Dermis blood vessel endothelial cell (primary cell): ENCODE measurements around the gene MAP3K14. TPM values are rescaled to one million over a fixed set of nuclear protein-coding genes. Genes with fewer than 3 reads are reported as not detected.

Experiments
- DNase-seq: peaks from one replicate; pipeline ENCODE4 v3.0.0; 2010
- total RNA-seq: library from RNA; depleted of rRNA; stranded (reverse); fragments of >200 nt; gene quantifications from 2 replicates; pipeline ENCODE4 v1.2.3, GENCODE V29; 2014

Gene MAP3K14
- total RNA-seq, 1 donor from 2014 or later: 3.2 TPM

DNA sequence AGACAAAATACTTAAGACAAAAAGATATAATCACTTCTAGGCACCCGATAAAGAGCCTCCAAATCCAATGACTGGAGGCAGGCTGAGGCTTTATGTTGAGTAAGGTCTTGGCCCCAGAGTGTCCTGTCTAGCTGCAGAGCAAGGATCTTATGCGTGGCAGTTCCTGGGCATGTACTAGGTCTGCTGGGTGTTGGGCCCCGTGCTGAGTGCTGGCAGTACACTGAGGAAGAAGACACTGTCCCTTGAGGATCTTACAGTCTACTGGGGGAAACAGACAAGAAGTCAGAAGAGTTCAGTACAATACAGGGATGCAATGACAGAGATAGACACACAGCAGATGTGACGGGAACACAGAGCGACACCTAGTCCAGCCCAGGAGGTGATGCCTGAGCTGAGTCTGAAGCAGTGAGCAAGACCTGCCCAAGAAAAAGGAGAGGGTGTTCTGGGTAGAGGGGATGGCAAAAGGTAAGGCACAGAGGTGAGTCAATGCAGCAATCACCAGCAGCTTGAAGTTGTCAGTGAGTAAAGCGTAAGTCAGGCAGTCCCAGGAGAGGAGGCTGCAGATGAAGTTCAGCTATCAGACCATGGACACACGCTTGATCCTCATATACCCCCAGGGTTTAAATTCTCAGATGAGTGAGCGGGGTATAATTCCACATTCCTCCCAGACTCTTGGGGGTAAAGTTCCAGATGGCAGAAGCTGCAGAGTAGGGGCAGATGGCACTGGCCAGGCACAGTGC is 18.1 kb downstream of the MAP3K14 start:
- no peak for DNase-seq

DNA sequence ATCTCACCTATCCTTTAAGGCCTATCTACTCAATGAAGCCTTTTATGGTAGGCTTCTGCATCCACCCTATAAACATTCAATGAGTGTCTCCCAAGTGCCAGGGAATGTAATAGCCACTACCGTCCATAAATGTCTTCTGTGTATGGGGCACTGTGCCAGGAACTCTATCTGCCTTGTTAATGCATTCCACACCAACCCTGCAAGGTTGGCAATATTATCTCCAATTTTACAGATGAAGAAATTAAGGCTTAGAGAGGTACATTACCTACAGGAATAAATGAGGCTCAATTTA is 20.0 kb downstream of the MAP3K14 start:
- no peak for DNase-seq

DNA sequence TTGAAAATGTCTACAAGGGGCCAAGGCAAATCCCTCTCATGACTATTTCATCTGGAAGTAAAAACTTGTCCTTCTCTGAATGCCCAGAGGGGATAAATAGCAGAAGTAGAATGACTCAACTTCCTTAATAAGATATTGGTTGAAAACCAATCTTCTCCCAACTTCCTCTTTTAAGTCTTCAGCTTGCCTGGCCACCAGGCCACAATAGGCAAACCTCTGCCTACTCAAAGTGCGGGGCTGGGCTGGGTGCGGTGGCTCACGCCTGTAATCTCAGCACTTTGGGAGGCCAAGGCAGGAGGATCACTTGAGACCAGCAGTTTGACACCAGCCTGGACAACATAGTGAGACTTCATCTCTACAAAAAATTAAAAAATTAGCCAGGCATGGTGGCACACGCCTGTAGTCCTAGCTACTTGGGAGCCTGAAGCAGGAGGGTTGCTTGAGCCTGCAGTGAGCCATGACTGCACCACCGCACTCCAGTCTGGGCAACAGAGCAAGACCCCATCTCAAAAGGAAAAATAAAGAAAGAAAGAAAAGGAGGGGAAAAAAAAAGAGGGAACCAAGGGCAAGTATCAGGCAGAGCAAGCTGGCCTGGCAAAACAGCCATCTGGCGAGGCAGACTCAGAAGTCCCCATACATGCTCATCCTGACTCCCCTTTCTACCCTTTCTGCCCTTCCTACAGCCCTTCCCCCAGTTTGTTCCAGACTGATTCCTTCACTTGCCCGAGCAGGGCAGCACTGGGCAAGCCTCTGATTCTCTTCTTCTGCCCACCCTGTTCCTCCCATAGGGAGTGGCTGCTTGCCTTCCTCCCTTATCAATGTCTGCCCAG is 20.6 kb downstream of the MAP3K14 start:
- peak; percentile 48 for DNase-seq

DNA sequence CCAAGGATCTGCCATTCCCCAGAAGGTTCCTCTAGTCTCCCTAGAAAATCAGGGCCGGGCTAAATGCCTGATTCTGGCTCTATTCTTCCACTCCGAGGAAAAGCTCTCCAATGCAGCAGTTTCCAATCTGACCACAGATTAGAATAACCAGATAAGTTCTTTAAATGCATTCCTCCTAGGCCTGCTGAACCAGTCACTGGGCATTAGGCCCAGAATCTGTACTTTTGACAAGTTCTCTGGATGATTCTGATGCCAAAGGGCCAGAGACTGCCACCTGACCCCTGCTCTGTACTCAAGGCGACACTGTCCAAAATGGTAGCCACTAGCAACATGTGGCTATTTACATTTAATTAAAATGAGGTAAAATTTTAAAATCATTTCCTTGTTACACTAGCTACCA is 22.3 kb downstream of the MAP3K14 start:
- peak; percentile 47 for DNase-seq

DNA sequence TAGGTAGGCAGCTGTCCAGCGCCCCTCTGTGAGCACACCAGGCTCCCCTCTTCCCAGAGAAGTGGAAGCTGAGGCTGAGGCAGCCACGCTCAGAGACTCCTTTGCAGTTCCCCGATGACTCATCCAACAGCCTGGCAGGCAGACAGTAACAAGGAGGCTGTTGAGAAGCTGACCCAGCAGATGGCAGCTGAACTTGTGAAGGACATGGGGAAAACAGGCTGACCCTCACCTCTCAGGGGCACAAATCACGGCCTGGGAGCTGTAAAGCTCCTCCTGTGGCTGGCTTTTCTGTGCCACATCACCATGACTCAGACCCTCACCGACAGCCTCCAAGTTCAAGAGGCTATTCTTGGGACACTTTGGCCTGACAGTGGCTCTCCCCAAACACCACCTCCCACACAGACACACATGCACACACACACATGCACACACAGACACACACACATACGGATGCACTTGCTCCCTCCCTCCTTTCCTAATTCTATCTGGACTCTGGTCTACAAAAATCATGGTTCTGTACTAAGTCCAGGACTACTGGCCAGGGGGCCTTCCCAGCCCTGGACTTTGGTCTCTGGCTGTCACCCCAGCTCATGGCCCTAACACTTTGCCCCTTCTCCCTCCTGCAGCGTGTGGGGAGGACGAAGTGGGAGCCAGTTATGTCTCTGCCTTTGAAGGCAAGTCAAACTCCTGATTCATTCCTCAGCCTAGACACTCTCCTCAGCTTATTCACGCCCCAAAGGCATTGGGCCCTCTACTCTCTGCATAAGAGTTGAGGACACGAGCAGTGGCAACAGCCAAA is 23.2 kb downstream of the MAP3K14 start:
- DNase-seq: peak; percentile 94

DNA sequence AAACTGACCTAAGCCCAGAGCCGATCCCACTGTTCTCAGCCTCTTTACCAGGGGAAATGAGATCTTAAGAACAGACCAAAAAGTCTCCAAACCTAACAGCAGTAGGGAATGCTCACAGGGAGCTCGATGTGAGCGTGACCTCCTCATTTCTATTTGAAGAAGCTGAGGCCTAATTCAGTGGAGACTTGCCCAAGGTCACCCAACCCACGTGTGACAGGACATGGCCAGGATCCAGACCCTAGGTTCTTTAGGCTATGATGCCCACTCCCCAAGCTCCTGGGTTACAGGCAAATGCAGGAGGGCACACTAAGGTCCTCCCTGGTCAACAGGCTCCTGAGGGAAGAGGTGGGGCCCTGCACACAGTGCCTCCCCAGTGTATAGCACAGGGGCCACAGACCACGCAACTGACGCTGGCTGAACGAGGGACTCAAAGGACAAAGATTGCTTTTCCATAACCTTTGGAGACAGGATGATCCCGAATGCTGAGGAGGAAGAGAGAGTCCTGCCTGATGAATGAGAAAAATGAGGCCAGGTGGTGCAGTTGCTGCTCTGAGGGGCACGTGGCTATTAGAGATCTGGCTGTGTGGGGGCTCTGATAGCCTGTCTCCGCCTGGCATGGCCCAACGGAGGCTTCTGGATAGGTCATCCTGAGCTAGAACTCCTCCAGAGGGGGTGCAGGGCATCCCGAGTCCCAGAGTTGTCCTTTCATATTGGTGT is 24.0 kb downstream of the MAP3K14 start:
- DNase-seq: no peak

DNA sequence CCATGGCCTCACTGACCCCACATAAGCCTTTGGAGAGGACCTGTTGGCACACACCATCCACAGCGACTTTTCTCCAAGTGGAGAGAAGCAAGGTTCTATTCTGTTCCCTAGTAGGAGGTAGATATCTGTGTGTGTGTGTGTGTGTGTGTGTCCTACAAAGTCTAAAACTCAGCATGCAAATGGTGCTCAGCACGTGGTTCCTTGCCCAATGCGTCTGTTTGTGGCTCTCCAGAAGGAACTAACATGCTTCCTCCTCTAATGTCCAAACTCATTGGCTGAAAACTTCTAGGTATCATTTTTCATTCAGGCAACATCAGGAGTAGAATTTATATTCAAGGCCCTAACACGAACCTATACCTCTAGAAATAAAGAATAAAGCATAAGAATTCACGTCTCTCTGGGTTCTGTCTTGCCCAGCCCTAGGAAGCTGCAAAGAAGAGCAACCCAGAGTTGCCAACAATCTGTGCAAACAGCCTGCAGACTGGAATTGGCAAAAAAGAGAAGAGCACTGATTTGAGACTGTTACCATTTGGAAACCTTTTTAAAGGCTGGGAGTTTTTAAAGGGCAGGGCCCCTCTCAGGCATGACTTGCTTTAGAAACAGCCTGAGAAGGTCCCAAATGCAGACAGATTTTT is 25.5 kb downstream of the MAP3K14 start:
- DNase-seq: no peak

DNA sequence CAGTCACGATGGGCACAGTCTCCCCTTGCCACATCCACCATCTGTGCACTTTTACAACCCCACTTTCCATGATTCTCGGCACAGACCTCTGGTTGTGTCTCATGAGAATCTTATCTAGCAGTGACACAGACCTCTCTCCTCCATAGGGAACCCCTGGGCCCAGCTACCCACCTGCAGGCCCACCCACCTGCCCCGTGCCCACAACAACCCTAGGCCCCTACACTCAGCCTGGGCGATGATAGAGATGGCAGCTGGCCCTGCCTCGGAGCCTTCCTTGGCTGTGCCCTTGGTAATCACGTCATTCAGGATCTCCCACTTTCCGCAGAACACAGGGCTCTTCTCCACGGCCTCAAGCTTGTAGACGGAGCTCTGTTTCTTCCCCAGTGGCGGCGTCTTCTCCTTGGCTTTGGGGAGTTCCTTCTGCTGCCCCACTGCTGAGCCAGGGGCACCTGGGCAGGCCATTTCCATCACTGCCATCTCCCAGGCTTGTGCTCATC is 26.5 kb downstream of the MAP3K14 start:
- no peak for DNase-seq

DNA sequence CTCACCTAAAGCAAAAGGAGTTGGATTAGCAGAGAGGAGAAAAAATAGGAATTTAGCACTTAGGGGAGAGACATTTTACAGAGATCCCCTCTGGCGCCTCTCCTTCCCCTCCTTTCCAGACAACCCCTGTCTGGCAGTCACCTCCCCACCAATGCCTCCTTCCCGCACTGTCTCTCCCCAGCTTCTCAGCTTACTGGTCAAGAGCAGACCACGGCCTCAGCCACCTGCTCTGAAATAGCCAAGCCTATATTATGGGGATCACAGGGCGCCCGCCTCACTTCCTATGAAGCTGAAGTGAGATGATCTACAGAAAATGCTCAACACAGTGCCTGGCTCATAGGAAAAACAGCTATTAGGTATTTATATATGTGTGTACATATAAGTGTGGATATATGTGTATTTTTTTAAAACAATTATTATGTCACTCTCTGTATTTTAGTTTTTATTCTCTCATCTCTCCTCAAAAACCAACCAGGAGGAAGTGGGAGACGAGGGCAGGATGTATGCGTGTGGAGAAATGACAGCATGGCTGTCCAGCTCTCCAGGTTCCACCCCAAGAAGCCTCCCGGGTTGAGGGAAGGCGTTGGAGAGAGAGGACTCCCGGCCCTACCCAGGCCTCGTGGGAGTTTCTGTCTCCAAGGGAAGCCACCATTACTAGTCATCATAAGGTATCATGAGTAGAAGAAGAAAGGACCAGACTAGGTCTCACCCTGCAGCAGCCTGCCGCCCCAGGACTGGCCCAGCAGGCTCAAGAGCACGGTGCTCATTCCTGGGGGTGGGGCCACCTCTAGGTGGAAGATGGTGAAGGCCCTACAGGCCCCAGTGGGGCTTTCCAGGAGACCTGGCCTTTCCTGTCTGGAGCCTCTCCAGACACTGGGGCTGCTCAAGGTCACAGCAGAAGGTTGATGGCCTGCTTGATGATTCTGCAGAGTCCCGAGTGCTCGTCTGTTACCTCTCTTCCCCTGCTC is 27.2 kb downstream of the MAP3K14 start:
- DNase-seq: no peak

DNA sequence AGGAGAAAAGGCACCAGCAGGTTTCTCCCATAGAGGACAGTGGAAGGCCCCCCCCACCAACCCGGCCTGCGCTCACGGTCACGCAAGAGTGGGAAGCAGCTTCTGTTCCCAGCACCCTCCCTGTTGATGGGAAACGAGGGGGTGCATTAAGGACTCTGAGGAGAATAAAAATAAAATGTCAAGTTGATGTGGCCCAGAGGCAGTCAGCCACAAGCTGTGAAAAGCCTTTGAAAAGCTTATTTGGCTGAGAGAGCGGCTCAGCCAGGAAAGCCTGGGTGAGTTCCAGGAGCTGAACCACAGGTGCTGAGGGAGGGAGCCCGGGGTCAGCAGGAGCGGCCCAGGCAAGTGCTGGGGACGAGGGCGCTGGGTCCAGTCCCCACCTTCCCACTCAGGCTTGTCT is 28.0 kb downstream of the MAP3K14 start:
- no peak for DNase-seq

DNA sequence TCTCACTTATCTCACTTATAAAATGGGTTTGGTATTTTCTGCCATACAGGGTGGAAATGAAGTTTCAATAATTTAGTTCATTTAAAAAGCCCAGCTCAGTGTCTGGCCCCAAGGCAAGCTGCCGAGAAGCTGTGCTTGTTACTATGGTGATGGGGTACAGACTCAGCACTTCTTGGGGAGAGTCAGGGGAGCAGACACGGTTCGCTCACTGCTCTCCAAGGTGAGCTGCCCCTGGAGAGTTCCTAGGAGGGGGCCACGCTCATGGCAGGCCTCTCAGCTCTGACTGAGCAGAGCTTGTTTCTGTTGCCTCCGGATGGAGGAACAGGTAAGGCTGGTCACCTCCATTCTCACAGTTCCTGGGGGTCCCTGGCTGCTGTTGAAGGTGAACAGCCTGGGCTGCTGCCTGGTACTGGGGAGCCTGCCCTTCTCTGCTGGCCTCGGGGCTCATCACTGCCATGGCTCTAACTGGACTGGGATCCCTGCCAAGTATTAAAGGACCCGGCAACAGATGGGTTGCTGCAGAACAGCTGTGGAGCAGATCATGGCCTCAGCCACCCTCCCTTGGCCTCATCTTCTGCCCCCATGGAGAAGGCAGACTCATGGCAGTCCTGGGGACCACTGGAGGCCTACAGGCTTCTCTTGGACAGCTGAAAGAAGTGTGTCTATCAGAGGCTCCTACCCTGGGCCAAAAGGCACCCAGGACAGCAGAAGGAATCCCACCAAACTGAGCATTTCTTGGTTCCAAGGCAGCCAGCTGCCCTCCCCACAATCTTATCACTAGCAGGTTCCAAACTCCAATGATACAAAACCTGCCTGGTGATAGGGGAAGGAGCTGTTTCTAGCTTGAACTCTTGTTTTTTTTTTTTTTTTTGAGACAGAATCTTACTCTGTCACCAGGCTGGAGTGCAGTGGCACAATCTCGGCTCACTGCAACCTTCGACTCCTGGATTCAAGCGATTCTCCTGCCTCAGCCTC is 29.0 kb downstream of the MAP3K14 start:
- DNase-seq: no peak

DNA sequence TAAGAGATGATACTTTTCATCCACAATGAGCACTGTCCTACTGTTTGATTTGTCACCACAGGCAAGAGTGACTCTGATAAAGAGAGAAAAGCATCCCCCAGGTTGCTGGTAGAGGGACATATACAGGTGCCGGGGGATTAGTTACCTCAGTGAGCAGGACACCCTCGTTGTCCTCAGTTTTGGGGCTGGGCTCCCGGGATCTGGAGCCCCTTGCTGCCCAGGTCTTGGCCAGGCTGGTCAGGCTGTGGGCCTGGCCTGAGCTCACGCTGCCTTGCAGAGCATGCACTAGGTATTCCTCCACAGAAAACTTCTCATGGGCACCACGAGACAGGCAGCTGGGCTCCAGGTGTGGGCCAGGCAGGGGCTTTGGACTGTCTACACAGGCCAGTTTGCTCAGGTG is 30.5 kb downstream of the MAP3K14 start:
- DNase-seq: no peak

DNA sequence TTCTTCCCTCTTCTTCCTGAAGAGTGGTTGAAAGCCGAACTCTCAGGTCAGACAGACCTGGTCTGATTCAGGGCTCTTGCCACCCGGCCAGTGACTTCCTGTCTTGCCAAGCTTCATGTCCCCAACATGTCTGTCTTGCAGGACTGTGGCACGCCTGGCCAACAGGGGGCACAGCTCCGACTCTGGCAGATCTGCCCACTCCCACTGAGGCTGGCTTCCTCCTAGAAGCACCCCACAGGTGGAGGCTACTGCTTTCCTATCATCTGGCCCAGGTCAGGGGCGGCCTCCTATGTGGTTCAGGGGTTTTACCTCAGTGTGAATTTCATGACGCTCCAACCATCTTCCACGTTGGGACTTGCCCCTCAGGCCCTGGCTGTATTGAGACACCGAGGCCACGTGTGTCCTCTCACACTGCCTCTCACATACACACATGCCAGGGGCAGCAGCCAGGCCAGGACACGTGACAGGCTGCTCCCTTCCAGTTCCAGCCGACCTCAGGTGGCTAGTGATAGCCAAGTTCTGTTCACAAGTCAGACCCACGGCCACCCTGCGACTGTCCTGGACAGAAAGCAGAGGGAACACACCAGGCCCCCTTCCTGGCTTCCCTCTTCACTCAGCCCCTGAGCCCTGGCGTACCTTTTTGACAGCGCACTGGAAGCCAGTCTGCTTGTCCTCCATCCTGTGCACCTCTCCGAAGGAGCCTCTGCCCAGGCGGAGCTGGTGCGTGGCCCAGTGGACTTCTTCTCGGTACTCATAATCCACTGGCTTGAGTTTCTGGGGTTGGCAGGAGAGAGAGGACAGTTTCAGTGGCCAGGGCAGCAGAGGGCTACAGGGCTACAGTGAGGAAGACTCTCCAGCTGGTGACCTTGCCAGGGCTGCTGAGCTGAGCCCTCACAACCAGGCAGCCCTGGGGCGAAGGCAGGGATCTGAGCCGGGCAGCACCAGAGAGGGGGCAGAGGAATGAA is 32.4 kb downstream of the MAP3K14 start:
- peak; percentile 41 for DNase-seq

DNA sequence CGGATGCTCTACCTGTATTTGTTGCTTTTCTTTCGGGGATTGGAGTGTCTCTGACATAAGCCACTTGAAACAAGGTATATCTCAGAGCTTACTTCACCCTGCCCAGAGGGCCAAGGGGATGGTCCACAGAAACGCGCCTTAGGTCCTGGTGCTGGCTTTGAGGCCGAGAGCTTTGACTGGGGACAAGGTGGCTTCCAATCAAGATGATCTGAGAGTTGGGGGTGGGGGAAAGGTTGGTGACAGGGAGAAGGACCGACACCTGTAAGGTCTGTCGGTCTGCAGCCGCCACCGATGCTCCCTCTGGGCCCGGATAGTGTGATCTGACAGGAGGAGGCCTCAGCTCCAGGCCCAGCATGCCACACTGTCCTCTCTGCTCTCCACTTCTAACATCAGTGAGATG is 33.1 kb downstream of the MAP3K14 start:
- no peak for DNase-seq

DNA sequence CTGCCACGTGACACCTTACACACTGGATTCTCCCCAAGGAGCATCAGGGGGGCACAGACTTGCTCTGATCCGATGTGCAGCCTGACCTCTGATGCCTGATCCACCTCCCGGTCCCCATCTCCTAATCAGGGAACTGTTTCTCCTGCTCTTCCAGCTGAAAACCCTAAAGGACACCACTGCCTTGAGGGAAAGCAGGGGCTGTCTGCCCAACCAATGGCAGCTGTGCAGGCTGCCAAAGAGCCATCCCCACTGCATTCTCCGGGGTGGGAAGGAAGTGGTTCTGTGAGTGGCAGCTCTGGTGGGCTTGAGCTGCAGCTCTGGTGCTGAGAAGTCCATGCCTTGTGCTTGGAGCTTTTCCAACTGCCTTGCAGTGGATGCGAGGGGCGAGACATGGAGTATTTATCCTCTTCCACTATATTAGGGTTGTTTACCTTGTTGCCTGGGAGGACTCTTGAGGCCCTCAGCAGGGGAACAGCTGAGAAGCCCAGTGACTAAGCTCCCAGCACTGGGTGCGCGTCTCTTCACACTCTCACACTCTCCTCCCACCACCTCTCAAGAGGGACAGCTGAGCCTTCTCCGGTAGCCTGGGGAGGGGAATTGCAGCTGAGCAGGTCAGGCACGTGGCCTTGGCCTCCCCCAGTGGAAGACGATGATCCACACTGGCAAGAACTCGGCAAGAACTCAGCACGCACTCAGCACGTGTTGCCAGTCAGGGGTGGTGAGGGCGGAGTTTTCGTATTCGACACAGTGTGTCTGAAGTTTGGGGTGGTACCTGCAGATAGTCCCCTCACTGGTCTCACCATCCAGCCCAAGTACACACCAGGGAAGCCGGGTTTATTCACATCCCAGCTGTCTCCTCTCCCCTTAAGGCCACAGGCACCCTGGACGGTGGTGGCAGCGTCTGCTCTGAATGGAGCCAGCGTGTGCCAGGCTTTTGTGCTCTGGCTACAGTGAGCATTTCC is 33.9 kb downstream of the MAP3K14 start:
- DNase-seq: no peak

DNA sequence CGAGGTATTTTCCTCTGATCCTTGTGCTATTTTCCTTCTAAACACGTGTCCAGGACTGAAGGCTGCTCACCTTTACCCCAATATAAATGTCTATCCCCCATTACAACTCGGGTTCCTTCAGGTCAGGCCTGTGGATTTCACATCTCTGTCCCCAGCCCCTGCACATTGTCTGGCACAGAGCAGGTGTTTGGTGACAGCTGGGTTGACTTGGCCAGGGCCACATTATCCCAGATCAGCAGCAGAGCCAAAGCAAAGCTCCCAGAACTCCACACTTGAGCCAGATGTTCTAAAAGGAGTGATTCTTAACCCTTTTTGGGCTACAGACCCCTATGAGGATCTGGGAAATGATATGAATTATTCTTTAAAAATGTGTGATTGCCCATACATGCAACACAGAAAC is 36.9 kb downstream of the MAP3K14 start:
- DNase-seq: no peak

DNA sequence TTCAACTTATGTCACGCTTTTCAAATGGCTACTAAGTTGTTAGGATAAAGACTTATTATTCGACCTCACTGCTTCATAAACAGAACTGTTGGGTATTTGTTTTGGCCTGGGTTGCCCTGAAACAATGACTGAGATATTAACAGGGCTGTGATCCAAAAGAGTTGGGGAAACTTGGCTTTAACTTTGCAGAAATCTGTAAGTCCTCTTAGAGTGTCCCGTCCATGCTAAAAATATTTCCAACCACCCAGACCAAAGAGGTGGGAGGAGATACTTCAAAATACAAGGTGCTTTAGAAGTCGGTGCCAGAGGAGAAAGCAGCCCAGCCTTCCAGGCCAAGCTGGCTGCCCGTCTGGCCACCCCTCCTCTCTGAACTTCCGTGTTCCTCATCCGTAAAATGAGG is 38.8 kb downstream of the MAP3K14 start:
- peak; percentile 67 for DNase-seq
